ENCODE measurements around the gene CARS1.
"Not testable (repeated sequence)": the region's sequence is repeated elsewhere in the genome, so short reads cannot be mapped to it uniquely, and the experiment has no call there.

- not testable (repeated sequence) for TF ChIP-seq CTCF (conservative IDR thresholded peaks at IDR 0.05; ENCODE audit: low read depth, low read length); RCOR1 (IDR thresholded peaks at IDR 0.05; ENCODE audit: insufficient replicate concordance, low read length); ELK1 (IDR thresholded peaks at IDR 0.05; ENCODE audit: borderline replicate concordance, low read depth, low read length); POLR2A (IDR thresholded peaks at IDR 0.05; ENCODE audit: low read depth, low read length)
These were observed 9.1 kb upstream of the CARS1 start for GRCh38 chr11:3066308-3066707.

All from IMR-90 (cell line).